ENCODE measurements around the gene TBC1D1. TPM values are rescaled to one million over a fixed set of nuclear protein-coding genes. Genes with fewer than 3 reads are reported as not detected.

Gene TBC1D1
- total RNA-seq, 1 experiment from 2014 or later = 28.5 TPM

DNA sequence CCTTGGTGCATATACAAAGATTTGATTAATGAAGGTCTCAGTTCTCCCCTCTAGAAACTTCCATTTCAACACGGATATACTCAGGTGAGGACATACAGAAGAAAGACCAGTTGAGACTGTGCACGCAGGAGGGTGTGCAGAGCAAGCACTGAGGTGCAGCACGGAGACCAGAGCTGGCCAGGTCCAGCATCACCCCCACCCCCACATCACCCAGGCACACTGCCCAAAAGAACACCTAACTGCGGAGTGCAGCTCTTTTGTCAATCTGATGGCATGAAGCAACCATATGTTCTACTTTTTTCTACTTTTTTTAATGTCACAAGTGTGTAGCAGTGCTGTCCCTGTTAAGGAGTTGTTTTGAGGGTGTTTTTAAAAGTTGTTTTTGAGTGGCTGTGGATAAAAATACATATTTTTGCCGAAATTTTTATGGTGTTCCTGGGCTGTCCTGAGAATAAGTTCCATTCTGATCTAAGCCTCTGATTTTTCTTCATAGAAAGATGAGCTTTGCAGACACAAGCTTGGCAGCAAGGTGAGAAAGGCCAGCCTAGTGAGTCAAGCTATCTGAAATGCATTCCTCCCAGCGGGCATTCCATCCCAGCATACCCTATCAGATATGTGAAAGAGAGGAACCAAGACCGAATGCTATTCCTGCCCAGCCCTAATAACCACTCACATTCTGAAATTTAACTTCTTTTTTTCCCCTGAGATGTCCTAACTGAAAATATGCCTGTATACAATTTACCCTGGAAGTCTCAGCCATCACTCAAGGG, 243.0 kb downstream of the TBC1D1 start:
- TF ChIP-seq, protein P1, sequence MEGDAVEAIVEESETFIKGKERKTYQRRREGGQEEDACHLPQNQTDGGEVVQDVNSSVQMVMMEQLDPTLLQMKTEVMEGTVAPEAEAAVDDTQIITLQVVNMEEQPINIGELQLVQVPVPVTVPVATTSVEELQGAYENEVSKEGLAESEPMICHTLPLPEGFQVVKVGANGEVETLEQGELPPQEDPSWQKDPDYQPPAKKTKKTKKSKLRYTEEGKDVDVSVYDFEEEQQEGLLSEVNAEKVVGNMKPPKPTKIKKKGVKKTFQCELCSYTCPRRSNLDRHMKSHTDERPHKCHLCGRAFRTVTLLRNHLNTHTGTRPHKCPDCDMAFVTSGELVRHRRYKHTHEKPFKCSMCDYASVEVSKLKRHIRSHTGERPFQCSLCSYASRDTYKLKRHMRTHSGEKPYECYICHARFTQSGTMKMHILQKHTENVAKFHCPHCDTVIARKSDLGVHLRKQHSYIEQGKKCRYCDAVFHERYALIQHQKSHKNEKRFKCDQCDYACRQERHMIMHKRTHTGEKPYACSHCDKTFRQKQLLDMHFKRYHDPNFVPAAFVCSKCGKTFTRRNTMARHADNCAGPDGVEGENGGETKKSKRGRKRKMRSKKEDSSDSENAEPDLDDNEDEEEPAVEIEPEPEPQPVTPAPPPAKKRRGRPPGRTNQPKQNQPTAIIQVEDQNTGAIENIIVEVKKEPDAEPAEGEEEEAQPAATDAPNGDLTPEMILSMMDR (IDR thresholded peaks at IDR 0.05; ENCODE audit: insufficient read depth in 1 of 2, low read depth in 1 of 2, low read length in 1 of 2, severe bottlenecking in 1 of 2, unreplicated experiment in 1 of 2) = no peak
- Mint-ChIP-seq H3K4me3 (ENCODE audit: unreplicated experiment) (peak overlapping the region; percentile 57), H3K36me3 (ENCODE audit: insufficient read depth, unreplicated experiment) (peaks cover 6% of the 10 kb centered on the region), H3K9me3 (ENCODE audit: unreplicated experiment) (no peaks in the 10 kb centered on the region), H3K4me1 (ENCODE audit: low read depth, unreplicated experiment) (peaks cover 23% of the 10 kb centered on the region), H3K27me3 (ENCODE audit: insufficient read depth, unreplicated experiment) (no peaks in the 10 kb centered on the region), H3K27ac (ENCODE audit: unreplicated experiment) (peak overlapping the region; percentile 84)
- no peak overlapping the region for H3K4me3 ChIP-seq (ENCODE audit: low read depth, low read length)
- BruUV-seq (replicated peaks) = no TSS peak
- no peaks in the 10 kb centered on the region for H3K27me3 ChIP-seq (replicated peaks; ENCODE audit: control insufficient read depth, insufficient read depth, low read length)
- H3K4me1 ChIP-seq = peaks cover 40% of the 10 kb centered on the region
- ChIA-PET CTCF (interaction anchor here (0.5 to 1.3 kb wide), 2 partner anchors 35 to 65 kb away, joined by 3 to 11 read pairs; no protein-coding TSS in a partner anchor), POLR2A (interaction anchor here (0.6 kb wide), 1 partner anchor 700 kb away, joined by 4 read pairs; no protein-coding TSS in a partner anchor)
- DNase-seq = no peak
- H3K36me3 ChIP-seq (ENCODE audit: control insufficient read depth, insufficient read depth, low read length) = no peaks in the 10 kb centered on the region; the same call in 1 of the 2 replicates
- no peaks in the 10 kb centered on the region for H3K9me3 ChIP-seq
- intact Hi-C loops (cut with micrococcal nuclease; ENCODE audit: unreplicated experiment) = loop anchor here (1.0 to 2.0 kb wide), 3 partner anchors 23 to 59 kb away; no protein-coding TSS in a partner anchor

DNA sequence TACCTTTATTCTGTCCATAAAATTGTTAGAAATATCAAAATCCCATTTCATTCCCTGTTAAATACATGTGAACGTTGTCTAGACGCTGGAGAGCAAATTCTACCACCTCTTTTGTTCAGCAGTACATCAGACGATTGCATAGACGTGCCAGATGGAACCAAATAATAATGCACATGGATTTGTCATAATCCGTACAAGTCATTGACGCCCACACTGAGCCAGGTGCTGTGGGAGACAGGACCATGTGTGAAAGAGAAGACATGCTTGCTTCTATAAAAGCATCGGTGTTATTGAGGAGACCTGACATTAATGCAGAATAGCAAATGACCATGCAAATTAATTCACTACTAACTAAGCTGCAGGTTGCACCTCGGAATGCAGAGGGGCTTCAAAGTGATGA, 244.3 kb downstream of the TBC1D1 start:
- Histone ChIP-seq H3K27me3 (replicated peaks; ENCODE audit: control insufficient read depth, insufficient read depth, low read length) (no peaks in the 10 kb centered on the region), H3K4me1 (peaks cover 40% of the 10 kb centered on the region), H3K9me3 (no peaks in the 10 kb centered on the region), H3K4me3 (ENCODE audit: low read depth, low read length) (no peak overlapping the region), H3K36me3 (ENCODE audit: control insufficient read depth, insufficient read depth, low read length) (no peaks in the 10 kb centered on the region; the same call in 1 of the 2 replicates)
- Mint-ChIP-seq H3K27ac (ENCODE audit: unreplicated experiment) (no peak overlapping the region), H3K4me1 (ENCODE audit: low read depth, unreplicated experiment) (peaks cover 22% of the 10 kb centered on the region), H3K9me3 (ENCODE audit: unreplicated experiment) (no peaks in the 10 kb centered on the region), H3K36me3 (ENCODE audit: insufficient read depth, unreplicated experiment) (peaks cover 6% of the 10 kb centered on the region), H3K27me3 (ENCODE audit: insufficient read depth, unreplicated experiment) (no peaks in the 10 kb centered on the region), H3K4me3 (ENCODE audit: unreplicated experiment) (no peak overlapping the region)
- POLR2A ChIA-PET = no interaction called here
- no peak for DNase-seq
- intact Hi-C loops (cut with micrococcal nuclease; ENCODE audit: unreplicated experiment) = no loop called here
- BruUV-seq (replicated peaks) = no TSS peak
- TF ChIP-seq, protein P1 (IDR thresholded peaks at IDR 0.05; ENCODE audit: insufficient read depth in 1 of 2, low read depth in 1 of 2, low read length in 1 of 2, severe bottlenecking in 1 of 2, unreplicated experiment in 1 of 2) = no peak
- CTCF ChIA-PET = no interaction called here

DNA sequence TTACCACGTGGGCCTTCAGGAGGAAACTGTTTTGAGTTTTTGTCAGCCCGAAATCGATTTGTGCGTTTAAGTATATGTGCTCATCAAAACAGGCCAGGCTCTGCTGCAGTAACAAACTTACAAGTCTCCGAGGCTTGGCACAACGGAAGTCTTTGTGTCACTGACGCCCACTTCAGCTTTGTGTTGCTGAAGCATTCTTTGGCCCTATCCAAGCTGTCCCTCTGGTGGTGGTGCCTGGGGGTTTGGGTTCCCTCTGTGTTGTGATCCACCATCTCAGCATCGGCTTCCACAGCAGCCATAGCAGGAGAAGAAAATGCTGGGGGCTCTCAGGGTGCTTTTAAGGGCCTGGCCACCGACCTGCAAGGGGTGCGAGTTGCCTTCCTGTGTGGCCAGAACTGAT, 245.7 kb downstream of the TBC1D1 start:
- intact Hi-C loops (cut with micrococcal nuclease; ENCODE audit: unreplicated experiment) = no loop called here
- Histone ChIP-seq H3K4me3 (ENCODE audit: low read depth, low read length) (no peak overlapping the region), H3K9me3 (no peaks in the 10 kb centered on the region), H3K27me3 (replicated peaks; ENCODE audit: control insufficient read depth, insufficient read depth, low read length) (no peaks in the 10 kb centered on the region), H3K4me1 (peaks cover 32% of the 10 kb centered on the region), H3K36me3 (ENCODE audit: control insufficient read depth, insufficient read depth, low read length) (no peaks in the 10 kb centered on the region; the same call in 1 of the 2 replicates)
- H3K27ac Mint-ChIP-seq (ENCODE audit: unreplicated experiment) = no peak overlapping the region
- H3K36me3 Mint-ChIP-seq (ENCODE audit: insufficient read depth, unreplicated experiment) = peaks cover 6% of the 10 kb centered on the region
- H3K27me3 Mint-ChIP-seq (ENCODE audit: insufficient read depth, unreplicated experiment) = no peaks in the 10 kb centered on the region
- H3K9me3 Mint-ChIP-seq (ENCODE audit: unreplicated experiment) = no peaks in the 10 kb centered on the region
- no peak for DNase-seq
- peaks cover 19% of the 10 kb centered on the region for H3K4me1 Mint-ChIP-seq (ENCODE audit: low read depth, unreplicated experiment)
- no peak overlapping the region for H3K4me3 Mint-ChIP-seq (ENCODE audit: unreplicated experiment)
- CTCF ChIA-PET = interaction anchor here (0.6 kb wide), 1 partner anchor 68 kb away, joined by 3 read pairs; no protein-coding TSS in a partner anchor
- TF ChIP-seq, protein P1 (IDR thresholded peaks at IDR 0.05; ENCODE audit: insufficient read depth in 1 of 2, low read depth in 1 of 2, low read length in 1 of 2, severe bottlenecking in 1 of 2, unreplicated experiment in 1 of 2) = no peak
- POLR2A ChIA-PET = no interaction called here
- BruUV-seq (replicated peaks) = no TSS peak

All from Caco-2 (cell line).